H1 (cell line): ENCODE results near the gene PCIF1. TPM values are rescaled to one million over a fixed set of nuclear protein-coding genes. Genes with fewer than 3 reads are reported as not detected.

ENCODE experiments used
- ATF3 ChIP-seq: IDR thresholded peaks from 2 replicates; pipeline ENCODE4 v1.6.1; 2011; ENCODE audit warnings: low read depth, mild to moderate bottlenecking, low read length; ENCODE audit not compliant: insufficient read depth
- BACH1 ChIP-seq: IDR thresholded peaks from 2 replicates; pipeline ENCODE4 v1.6.1; 2012; ENCODE audit warnings: low read length, improper control_type of control experiment
- BRCA1 ChIP-seq: IDR thresholded peaks from 2 replicates; pipeline ENCODE4 v1.6.1; 2012; ENCODE audit warnings: low read depth, low read length, improper control_type of control experiment
- CEBPB ChIP-seq: IDR thresholded peaks from 2 replicates; pipeline ENCODE4 v1.6.1; 2012; ENCODE audit warnings: low read depth, low read length
- CHD7 ChIP-seq: fragments of 300-600 bp; sonication (generic); IDR thresholded peaks from 2 replicates; pipeline ENCODE4 v1.7.1; 2012; ENCODE audit warnings: low read length, moderate library complexity, mild to moderate bottlenecking, inconsistent platforms; ENCODE audit not compliant: insufficient replicate concordance
- GABPA ChIP-seq: IDR thresholded peaks from 2 replicates; pipeline ENCODE4 v1.6.1; 2011; ENCODE audit warnings: mild to moderate bottlenecking, low read length, moderate library complexity, borderline replicate concordance; ENCODE audit not compliant: insufficient read depth
- RBBP5 ChIP-seq: IDR thresholded peaks from 2 replicates; pipeline ENCODE4 v1.7.1; 2012; ENCODE audit warnings: low read depth, mild to moderate bottlenecking, inconsistent platforms, low read length, moderate library complexity, borderline replicate concordance
- RFX5 ChIP-seq: IDR thresholded peaks from 2 replicates; pipeline ENCODE4 v1.6.1; 2011; ENCODE audit warnings: low read depth, low read length, improper control_type of control experiment, borderline replicate concordance
- RXRA ChIP-seq: IDR thresholded peaks from 2 replicates; pipeline ENCODE4 v1.6.1; 2011; ENCODE audit warnings: low read depth, mild to moderate bottlenecking, low read length, moderate library complexity; ENCODE audit not compliant: insufficient read depth
- SRF ChIP-seq: IDR thresholded peaks from 2 replicates; pipeline ENCODE4 v1.6.1; 2011; ENCODE audit warnings: mild to moderate bottlenecking, low read depth, low read length, moderate library complexity
- SUZ12 ChIP-seq: fragments of 200-600 bp; sonication (generic); IDR thresholded peaks from 2 replicates; pipeline ENCODE4 v1.6.1; 2012; ENCODE audit warnings: mild to moderate bottlenecking, inconsistent platforms, low read length, moderate library complexity, mixed read lengths
- TAF1 ChIP-seq: IDR thresholded peaks from 2 replicates; pipeline ENCODE4 v1.6.1; 2011; ENCODE audit warnings: mild to moderate bottlenecking, low read depth, low read length
- polyA plus RNA-seq, 7 experiments: library from polyadenylated mRNA; depleted of rRNA in 3 of 7; stranded (reverse) in 5 of 7; unstranded in 2 of 7; fragments of >200 nt in 5 of 7; fragments of 200-250 nt in 2 of 7; gene quantifications; 1 replicate in 5 of 7; 2 replicates in 1 of 7; 4 replicates in 1 of 7; pipeline versions ENCODE4 v1.2.1 to v1.2.3, GENCODE V29; 2011 to 2013; ENCODE audit warnings: missing spikeins in 2 of 7, mixed read lengths in 2 of 7
- total RNA-seq: library from RNA; stranded (reverse); fragmentation: NEBNext Ultra II Directional; extraction: Animal tissue kit (Norgen Biotek cat#: 25700); gene quantifications from 2 replicates; pipeline ENCODE4 v1.2.1, GENCODE V29; 2021

PCIF1 gene
- total and polyA plus RNA-seq, 2 of the 8 experiments (the other 6 are each of a cell fraction or from before 2014, with no cell fraction given): 30.3 to 30.6 TPM

GRCh38 chr20:45976086-45976485 lies 41.6 kb downstream of the PCIF1 start (continued):
- TF ChIP-seq CHD7 (no peak), TAF1 (no peak), CEBPB (no peak), ATF3 (no peak), BRCA1 (no peak), BACH1 (no peak), SRF (no peak), RXRA (no peak), RBBP5 (no peak), RFX5 (no peak), SUZ12 (no peak), GABPA (no peak)
